PC-9 (cell line): ENCODE measurements around the gene EYA4. TPM values are rescaled to one million over a fixed set of nuclear protein-coding genes. Genes with fewer than 3 reads are reported as not detected.

Source experiments
- BruUV-seq: library from RNA; stranded (reverse); fragments of 400-500 nt; replicated peaks from 2 replicates; lab custom pipeline; 2021; lab: Mats Ljungman, UMichigan
- CTCF ChIA-PET: fragments of 300-600 bp; sonication (Branson Sonifier 250); formaldehyde crosslinking; loops from one replicate; lab custom pipeline; 2022; ENCODE audit warnings: antibody characterized with exemption; lab: Charles Lee
- POLR2A ChIA-PET: fragments of 300-600 bp; sonication (Branson Sonifier 250); formaldehyde crosslinking; loops from one replicate; lab custom pipeline; 2022; ENCODE audit warnings: antibody characterized with exemption; ENCODE audit not compliant: unreplicated experiment; lab: Charles Lee
- DNase-seq, 2 experiments: peaks; one replicate each; pipeline versions ENCODE4 v3.0.0 to v3.0.0-alpha.2; 2015 to 2022; ENCODE audit warnings: mixed read lengths in 1 of 2
- H2AFZ ChIP-seq: fragments of 200-600 bp; sonication (generic); 2 replicates; pipeline ENCODE4 v1.8.1; 2017; ENCODE audit warnings: antibody characterized with exemption
- H3F3A ChIP-seq: fragments of 200-600 bp; sonication (generic); 2 replicates; pipeline ENCODE4 v1.8.1; 2017; ENCODE audit warnings: antibody characterized with exemption, mild to moderate bottlenecking, low read depth; ENCODE audit not compliant: insufficient read depth
- H3K27ac ChIP-seq: fragments of 200-600 bp; sonication (generic); 2 replicates; pipeline ENCODE4 v1.6.1; 2016; ENCODE audit warnings: mixed run types
- H3K27me3 ChIP-seq: fragments of 200-600 bp; sonication (generic); 2 replicates; pipeline ENCODE4 v1.6.1; 2016; ENCODE audit warnings: low read depth, mixed run types; ENCODE audit not compliant: insufficient read depth
- H3K36me3 ChIP-seq: fragments of 200-600 bp; sonication (generic); 2 replicates; pipeline ENCODE4 v1.6.1; 2016; ENCODE audit warnings: low read depth, mixed run types
- H3K4me1 ChIP-seq: fragments of 200-600 bp; sonication (generic); replicated peaks from 2 replicates; pipeline ENCODE4 v1.6.1; 2016; ENCODE audit warnings: mixed run types; ENCODE audit not compliant: insufficient read depth
- H3K4me2 ChIP-seq: fragments of 200-600 bp; sonication (generic); 2 replicates; pipeline ENCODE4 v1.6.1; 2017; ENCODE audit warnings: mixed run types
- H3K4me3 ChIP-seq: fragments of 200-600 bp; sonication (generic); 2 replicates; pipeline ENCODE4 v1.6.1; 2016; ENCODE audit warnings: mixed run types
- H3K79me2 ChIP-seq: fragments of 200-600 bp; sonication (generic); 2 replicates; pipeline ENCODE4 v1.6.1; 2017; ENCODE audit warnings: low read depth, mixed run types
- H3K9me2 ChIP-seq: fragments of 200-600 bp; sonication (generic); 2 replicates; pipeline ENCODE4 v1.8.1; 2017; ENCODE audit warnings: mild to moderate bottlenecking; ENCODE audit not compliant: insufficient read depth
- H3K9me3 ChIP-seq: fragments of 200-600 bp; sonication (generic); 2 replicates; pipeline ENCODE4 v1.8.1; 2016; ENCODE audit warnings: low read depth; ENCODE audit not compliant: insufficient read depth
- H4K20me1 ChIP-seq: fragments of 200-600 bp; sonication (generic); 2 replicates; pipeline ENCODE4 v1.8.1; 2017; ENCODE audit not compliant: insufficient read depth
- CTCF ChIP-seq: fragments of 200-600 bp; sonication (generic); conservative IDR thresholded peaks from 2 replicates; pipeline ENCODE4 v1.6.1; 2017; ENCODE audit warnings: mixed run types, antibody characterized with exemption, mild to moderate bottlenecking, moderate library complexity
- EZH2 ChIP-seq: fragments of 200-600 bp; sonication (generic); IDR thresholded peaks from 2 replicates; pipeline ENCODE4 v1.8.0; 2017; ENCODE audit warnings: antibody characterized with exemption, low read depth
- intact Hi-C: fragments of 100-400 bp; cut with micrococcal nuclease; formaldehyde crosslinking; loops from one replicate; pipeline ENCODE4 v1.10.0; 2022; ENCODE audit not compliant: unreplicated experiment
- total RNA-seq: library from RNA; stranded (reverse); gene quantifications from 2 replicates; pipeline ENCODE4 v1.2.3, GENCODE V29; 2021

The EYA4 gene
- total RNA-seq, 1 experiment from 2014 or later = 9.8 TPM

GRCh38 chr6:133362813-133363212 is 121.7 kb downstream of the EYA4 start:
- TF ChIP-seq EZH2 (no peak), CTCF (no peak)
- H3K9me3 ChIP-seq = no peaks in the 10 kb centered on the region
- no peak overlapping the region for H3K4me3 ChIP-seq
- DNase-seq = no peak
- no peaks in the 10 kb centered on the region for H3F3A ChIP-seq
- H3K9me2 ChIP-seq = no peaks in the 10 kb centered on the region
- H3K4me1 ChIP-seq = no peaks in the 10 kb centered on the region
- no peak overlapping the region for H3K27ac ChIP-seq
- intact Hi-C loops = no loop called here
- no TSS peak for BruUV-seq
- no peaks in the 10 kb centered on the region for H3K27me3 ChIP-seq
- POLR2A ChIA-PET = no interaction called here
- H3K36me3 ChIP-seq = no peaks in the 10 kb centered on the region
- CTCF ChIA-PET = no interaction called here
- peak overlapping the region; percentile 34 for H3K4me2 ChIP-seq
- no peak overlapping the region for H2AFZ ChIP-seq
- H3K79me2 ChIP-seq = no peaks in the 10 kb centered on the region
- no peaks in the 10 kb centered on the region; the same call in 1 of the 2 replicates for H4K20me1 ChIP-seq

GRCh38 chr6:133368664-133369063 is 127.5 kb downstream of the EYA4 start:
- Histone ChIP-seq H3K9me2 (no peaks in the 10 kb centered on the region; the same call in 1 of the 2 replicates), H3K36me3 (no peaks in the 10 kb centered on the region), H3K4me2 (no peak overlapping the region), H3K79me2 (no peaks in the 10 kb centered on the region), H2AFZ (no peak overlapping the region), H4K20me1 (no peaks in the 10 kb centered on the region; the same call in 1 of the 2 replicates), H3K27ac (no peak overlapping the region), H3K9me3 (no peaks in the 10 kb centered on the region), H3K4me3 (no peak overlapping the region), H3F3A (no peaks in the 10 kb centered on the region; the same call in 1 of the 2 replicates), H3K27me3 (no peaks in the 10 kb centered on the region), H3K4me1 (no peaks in the 10 kb centered on the region)
- TF ChIP-seq CTCF = no peak
- TF ChIP-seq EZH2 = no peak
- ChIA-PET POLR2A (no interaction called here), CTCF (no interaction called here)
- no TSS peak for BruUV-seq
- intact Hi-C loops = no loop called here
- no peak for DNase-seq

- Histone ChIP-seq H3K36me3 (no peaks in the 10 kb centered on the region), H3F3A (no peaks in the 10 kb centered on the region; the same call in 1 of the 2 replicates), H3K4me3 (no peak overlapping the region), H4K20me1 (no peaks in the 10 kb centered on the region; the same call in 1 of the 2 replicates), H3K27me3 (no peaks in the 10 kb centered on the region), H3K79me2 (no peaks in the 10 kb centered on the region), H3K9me2 (no peaks in the 10 kb centered on the region; the same call in 1 of the 2 replicates), H3K27ac (no peak overlapping the region), H3K4me2 (no peak overlapping the region), H3K9me3 (no peaks in the 10 kb centered on the region), H2AFZ (peak overlapping the region; percentile 21), H3K4me1 (no peaks in the 10 kb centered on the region)
- intact Hi-C loops = no loop called here
- ChIA-PET POLR2A (no interaction called here), CTCF (no interaction called here)
- TF ChIP-seq CTCF (no peak), EZH2 (no peak)
- no TSS peak for BruUV-seq
- DNase-seq = no peak
Measured at GRCh38 chr6:133369773-133370272, 128.7 kb downstream of the EYA4 start.
